WTC11 (cell line): ENCODE data around the gene HOXB3.

Source experiments
- CREB1 ChIP-seq: sonication (generic); formaldehyde crosslinking; IDR thresholded peaks from 2 replicates; pipeline ENCODE4 v1.8.0; 2023; ENCODE audit warnings: mild to moderate bottlenecking, missing genetic modification reagents
- CTCF ChIP-seq: fragments of 200-600 bp; IDR thresholded peaks from 2 replicates; pipeline ENCODE4 v1.8.0; 2022; ENCODE audit warnings: antibody characterized with exemption
- KAT7 ChIP-seq: sonication (generic); formaldehyde crosslinking; IDR thresholded peaks from 2 replicates; pipeline ENCODE4 v1.8.1; 2023; ENCODE audit warnings: missing genetic modification reagents, mild to moderate bottlenecking, borderline replicate concordance
- ZNF317 ChIP-seq: sonication (generic); formaldehyde crosslinking; IDR thresholded peaks from 2 replicates; pipeline ENCODE4 v1.8.1; 2023; ENCODE audit warnings: low read depth, mild to moderate bottlenecking, moderate library complexity, missing genetic modification reagents, borderline replicate concordance

GRCh38 chr17:48619826-48620449 lies 29.9 kb upstream of the HOXB3 start:
- TF ChIP-seq ZNF317 (CRISPR knock-in tag) (no peak), KAT7 (no peak), CREB1 (CRISPR knock-in tag) (no peak), CTCF (no peak)
